ENCODE measurements around the gene DPEP1.

DPEP1 gene

GRCh38 chr16:89687092-89687940 is 73.9 kb downstream of the DPEP1 start:
- DNase-seq (ENCODE audit: low spot score) = peak; percentile 76
